DLD1 (cell line): ENCODE results near the gene CAGE1.
"Not testable (repeated sequence)": the region's sequence is repeated elsewhere in the genome, so short reads cannot be mapped to it uniquely, and the experiment has no call there.

Experiments used
- in situ Hi-C: cut with HindIII; loops from 2 replicates; pipeline ENCODE4 v1.10.0; 2017; ENCODE audit warnings: low sequenced_read_pairs

Gene CAGE1

DNA sequence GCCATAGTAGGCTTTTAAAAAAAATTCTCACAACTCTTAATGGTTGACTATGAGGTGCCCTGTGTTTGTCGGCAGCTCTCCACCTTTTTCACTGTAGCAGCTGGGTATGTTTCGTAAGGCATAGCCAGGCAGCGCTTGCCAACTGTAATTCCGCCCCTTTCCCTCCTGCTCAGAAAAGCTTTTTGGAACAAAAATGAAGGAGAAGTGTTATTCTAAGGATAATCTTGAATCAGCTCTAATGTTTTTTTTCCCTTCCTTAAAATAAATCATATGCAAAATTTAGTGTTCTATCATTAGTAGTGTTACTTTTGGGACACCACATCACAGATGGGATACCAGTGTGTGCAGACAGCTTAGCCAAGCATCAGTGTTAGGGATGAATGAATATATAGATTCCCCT lies 21.3 kb upstream of the CAGE1 start:
- in situ Hi-C loops: no loop called here

DNA sequence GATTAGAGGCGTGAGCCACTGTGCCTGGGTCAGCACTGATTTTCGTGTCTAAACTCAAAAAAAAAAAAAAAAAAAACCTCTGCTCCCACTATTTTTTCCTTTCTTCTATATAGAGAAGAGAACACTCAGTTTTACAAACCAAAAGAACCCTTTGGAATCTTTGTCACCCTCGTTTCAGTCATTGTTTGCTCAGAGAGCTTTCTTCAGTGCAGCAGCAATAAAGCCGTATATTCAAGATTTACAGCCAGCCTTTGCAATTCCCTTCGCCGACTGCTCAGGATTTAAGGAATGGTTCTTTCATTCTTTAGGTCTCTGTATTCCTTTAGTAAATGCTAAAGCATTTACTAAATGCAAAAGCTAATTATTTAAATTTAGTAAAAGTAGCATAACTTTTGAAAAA lies 20.2 kb upstream of the CAGE1 start:
- in situ Hi-C loops: no loop called here

DNA sequence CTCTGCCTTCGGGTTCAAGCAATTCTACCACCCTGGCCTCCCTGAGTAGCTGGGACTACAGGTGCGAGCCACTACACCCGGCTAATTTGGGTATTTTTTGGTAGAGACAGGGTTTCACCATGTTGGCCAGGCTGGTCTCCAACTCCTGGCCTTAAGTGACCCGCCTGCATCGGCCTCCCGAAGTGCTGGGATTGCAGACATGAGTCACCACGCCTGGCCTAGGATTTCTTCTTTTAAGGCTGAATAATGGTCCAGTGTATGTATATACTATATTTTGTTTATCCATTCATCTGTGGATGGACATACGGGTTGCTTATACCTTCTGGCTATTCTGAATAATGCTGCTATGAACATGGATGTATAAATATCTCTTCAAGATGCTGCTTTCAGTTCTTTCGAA lies 17.2 kb upstream of the CAGE1 start:
- in situ Hi-C loops: no loop called here

DNA sequence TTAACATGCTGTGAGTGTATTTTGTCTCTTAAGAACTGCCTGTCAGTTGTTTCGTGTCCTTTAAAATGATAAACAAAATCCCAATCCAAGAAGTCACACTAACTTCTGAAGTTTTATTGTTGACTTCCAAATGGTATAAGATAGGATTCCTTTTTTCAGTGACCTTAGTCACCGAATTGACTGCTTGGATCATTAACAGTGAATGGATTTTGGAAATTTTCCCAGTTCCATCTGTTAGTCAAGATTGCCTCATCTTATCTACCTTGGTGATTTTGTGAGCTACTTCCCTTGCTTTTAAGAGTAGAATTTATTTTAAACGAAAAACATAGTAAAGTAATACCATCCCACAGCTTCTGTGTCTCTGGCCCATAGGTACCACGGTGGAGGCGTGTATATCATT lies 15.0 kb upstream of the CAGE1 start:
- in situ Hi-C loops: no loop called here

DNA sequence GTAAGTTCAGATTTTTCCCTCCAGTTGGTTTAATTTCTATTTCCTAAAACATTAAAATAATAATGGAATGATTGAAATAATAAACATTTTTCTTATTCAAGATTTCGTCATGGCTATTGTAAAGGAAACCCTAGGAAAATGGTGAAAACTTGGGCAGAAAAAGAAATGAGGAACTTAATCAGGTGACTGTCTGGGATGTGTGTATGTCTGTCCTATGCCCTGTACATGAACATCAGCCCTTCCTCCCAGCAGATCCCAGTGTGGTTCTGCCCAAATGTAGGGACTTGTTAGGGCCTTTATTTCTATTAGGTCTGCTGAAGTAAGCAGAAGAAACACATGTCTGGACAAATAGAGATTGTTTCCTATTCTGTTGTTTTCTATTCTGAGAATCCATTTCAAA lies 13.2 kb upstream of the CAGE1 start:
- in situ Hi-C loops: no loop called here

DNA sequence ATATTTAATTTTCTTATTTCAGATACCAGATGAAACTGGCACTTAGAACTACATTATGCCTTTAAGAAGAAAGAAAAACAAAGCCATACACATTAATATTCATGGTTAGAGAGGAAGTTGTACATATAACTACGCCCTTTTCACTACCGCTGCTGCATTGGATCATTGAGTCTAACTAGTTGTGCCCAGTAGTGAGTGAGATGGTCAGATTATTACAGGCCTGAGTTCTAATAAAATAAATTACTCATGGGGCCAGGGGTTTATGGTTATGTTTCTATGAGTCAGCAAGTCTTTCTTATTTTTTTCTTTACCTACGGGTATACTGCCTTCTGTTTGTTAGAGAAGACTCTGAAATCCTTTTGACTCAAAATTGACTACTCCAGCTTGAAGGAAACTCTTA lies 11.5 kb upstream of the CAGE1 start:
- in situ Hi-C loops: no loop called here

DNA sequence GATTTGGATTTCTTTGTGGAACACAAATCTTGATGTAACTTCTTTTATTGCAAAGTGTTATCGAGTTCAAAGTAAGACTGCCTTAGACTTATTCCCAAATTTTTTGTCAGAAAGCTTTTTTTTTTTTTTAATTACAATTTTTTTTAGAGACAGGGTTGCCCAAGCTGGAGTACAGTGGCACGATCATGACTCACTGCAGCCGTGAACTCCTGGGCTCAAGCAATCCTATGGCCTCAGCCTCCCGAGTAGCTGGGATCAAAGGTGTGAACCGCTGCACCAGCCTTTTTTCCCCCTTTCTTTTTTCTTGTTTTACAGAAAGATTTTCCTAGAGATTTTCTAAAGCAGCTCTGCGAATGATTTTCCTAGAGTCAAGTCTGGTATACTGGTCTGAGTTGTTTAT lies 2.9 kb upstream of the CAGE1 start:
- in situ Hi-C loops: no loop called here

DNA sequence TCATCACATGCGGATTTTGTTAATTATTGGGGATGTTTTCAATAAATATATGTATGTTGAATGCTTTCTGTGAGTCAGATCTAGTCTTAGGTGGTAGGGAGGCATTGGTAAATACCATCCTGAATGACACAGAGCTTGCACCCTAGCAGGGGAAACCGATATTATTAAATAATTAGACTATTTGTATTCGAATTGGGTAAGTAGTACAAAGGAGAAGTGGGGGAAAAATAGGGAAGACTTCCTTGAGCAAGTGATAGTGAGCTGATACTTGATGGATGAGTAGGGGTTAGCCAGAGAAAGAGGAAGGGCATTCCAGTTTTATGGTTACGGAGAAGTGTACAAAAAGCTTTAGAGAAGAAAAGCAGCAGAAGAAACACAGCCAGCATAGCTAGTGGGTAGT lies 1.6 kb upstream of the CAGE1 start:
- in situ Hi-C loops: no loop called here

DNA sequence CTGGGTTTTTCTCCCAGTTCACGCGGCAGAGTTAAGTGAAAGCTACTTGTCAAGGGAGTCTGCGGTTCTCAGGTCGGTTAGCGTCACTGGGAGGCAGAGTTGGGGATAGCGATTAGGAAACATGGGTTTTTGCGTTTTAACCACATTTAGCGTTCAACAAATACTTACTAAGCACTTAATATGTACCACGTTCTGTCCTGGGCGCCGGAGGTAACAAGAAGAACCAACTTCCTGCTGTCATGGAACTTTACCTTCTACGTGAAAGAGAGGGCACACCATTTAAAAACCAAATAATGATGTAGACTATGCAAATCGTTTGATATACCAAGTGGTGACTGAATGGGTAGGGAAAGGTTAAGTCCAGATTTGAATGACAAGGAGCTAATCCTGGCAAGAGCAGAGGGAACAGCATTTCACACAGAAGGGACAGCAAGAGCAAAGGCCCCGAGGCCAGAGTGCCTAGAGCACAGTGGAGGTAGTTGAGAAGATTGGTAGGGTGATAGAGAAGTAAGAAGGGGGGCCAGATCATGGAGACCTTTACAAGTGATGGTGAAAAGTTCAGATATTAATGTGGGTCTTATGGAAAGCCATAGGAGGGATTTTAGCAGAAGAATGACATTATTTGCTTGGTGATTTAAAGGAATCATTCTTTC lies 810 bp upstream of the CAGE1 start:
- in situ Hi-C loops: no loop called here

DNA sequence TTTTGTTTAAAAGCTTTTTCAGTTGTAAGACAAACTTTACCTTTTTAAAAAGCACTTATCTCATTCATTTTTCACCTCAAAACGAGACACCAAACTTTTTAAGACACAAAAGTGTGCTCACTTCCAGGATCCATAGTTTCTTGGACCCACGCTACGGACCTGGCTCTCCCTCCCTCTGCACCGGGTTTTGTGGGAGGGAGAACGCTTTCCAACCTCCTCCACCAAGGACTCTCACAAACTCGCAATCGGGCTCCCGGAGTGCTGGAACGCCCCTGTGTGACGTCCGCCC lies 436 bp downstream of the CAGE1 start:
- in situ Hi-C loops: no loop called here

DNA sequence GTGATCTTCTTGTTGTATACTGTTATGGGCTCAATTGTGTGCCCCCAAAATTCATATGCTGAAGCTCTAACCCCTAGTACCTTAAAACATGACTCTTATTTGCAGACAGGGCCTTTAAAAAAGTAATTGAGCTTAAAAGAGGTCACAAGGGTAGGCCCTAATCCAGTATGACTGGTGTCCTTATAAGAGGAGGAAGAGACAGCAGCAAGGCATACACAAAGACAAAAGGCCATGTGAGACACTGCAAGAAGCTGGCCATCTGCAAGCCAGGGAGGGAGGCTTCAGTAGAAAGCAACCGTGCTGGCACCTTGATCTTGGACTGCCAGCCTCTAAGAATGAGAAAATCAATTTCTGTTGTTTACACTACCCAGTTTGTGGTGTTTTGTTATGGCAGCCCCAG lies 8.4 kb downstream of the CAGE1 start:
- in situ Hi-C loops: no loop called here

DNA sequence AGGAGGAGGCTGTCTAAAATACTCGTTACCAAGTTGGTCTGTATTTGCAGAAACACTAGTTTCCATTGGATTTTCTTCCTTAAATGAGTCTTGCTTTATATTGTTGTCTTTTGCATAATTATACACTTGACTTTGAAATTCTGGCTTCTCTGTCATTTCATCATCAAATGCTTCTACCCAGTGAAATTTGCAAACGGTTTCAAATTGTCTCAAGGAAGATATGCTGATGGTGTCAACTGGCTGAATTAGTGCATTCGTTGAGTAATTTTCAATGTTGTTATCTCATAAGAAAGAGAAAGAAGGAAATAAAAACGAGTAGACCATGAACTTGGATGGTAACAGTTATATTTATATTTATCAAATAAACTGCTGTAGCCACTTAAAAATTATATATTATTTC lies 10.8 kb downstream of the CAGE1 start:
- in situ Hi-C loops: no loop called here

DNA sequence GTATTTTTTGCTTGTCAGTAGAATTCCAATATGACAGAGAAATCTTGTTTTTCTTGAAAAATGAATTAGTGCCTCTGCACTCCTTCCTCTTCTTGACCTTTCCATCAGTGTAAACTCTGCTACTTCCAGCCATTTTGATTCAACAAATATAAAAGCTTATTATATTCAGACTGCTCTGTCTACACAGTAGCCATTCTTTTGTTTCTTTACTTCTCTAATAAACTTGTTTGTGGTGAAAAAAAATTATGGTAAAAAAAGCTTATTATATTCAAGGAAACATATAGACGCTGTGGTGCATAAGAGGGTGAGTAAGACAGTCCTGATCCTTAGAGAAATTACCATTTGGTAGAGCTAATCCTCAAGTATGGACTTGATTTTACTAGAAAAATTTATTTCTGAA lies 11.6 kb downstream of the CAGE1 start:
- in situ Hi-C loops: no loop called here

DNA sequence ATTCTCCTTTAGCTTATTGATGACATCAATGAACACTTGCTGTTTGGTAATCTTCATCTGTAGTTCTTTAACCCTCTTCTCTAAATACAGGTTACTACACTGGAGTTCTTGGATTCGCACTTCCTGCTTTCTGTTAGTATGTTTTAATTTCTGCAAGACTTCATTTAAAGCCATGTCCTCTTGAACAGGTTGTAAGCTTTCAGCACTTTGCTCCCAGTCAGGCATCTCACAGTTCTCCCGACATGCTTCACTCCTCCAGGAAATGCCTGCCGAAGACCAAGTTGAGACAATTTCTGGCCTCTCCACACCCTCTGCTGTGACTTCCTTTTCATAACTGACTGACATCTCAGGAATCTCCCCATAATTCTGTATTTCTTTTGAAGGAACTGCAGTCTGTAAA lies 15.8 kb downstream of the CAGE1 start:
- in situ Hi-C loops: no loop called here

DNA sequence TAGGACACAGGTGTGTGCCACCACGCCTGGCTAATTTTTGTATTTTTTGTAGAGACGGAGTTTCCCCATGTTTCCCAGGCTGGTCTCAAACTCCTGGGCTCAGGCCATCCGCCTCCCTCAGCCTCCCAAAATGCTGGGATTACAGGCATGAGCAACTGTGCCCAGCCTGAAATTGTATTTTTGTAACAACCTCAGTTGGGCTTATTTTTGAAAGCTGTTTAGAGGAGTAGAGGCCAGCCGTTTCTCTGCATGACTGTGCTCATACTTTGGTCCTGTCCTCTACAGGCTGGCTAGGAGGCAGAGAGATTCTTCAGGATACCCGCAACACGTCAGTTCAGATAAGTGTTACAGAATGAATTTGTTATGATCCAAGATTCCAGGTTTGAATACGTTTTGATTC lies 22.1 kb downstream of the CAGE1 start:
- in situ Hi-C loops: no loop called here

DNA sequence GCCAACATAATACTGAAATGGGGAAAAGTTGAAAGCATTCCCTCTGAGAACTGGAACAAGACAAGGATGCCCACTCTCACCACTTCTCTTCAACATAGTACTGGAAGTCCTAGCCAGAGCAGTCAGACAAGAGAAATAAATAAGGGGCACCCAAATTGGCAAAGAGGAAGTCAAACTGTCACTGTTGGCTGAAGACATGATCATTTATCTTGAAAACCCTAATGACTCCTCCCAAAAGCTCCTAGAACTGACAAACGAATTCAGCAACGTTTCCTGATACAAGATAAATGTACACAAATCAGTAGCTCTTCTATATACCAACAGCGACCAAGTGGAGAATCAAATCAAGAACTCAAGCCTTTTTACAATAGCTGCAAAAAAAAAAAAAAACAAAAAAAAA lies 37.6 kb downstream of the CAGE1 start:
- in situ Hi-C loops: not testable (repeated sequence)

DNA sequence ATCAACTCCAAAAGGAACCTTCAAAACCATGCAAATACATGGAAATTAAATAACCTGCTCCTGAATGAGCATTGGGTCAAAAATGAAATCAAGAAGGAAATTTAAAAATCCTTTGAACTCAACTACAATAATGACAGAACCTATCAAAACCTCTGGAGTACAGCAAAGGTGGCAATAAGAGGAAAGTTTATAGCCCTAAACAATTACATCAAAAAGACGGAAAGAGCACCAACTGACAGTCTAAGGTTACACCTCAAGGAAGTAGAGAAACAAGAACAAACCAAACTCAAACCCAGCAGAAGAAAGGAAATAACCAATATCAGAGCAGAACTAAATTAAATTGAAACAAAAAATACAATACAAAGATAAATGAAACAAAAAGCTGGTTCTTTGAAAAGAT lies 39.0 kb downstream of the CAGE1 start:
- in situ Hi-C loops: not testable (repeated sequence)

DNA sequence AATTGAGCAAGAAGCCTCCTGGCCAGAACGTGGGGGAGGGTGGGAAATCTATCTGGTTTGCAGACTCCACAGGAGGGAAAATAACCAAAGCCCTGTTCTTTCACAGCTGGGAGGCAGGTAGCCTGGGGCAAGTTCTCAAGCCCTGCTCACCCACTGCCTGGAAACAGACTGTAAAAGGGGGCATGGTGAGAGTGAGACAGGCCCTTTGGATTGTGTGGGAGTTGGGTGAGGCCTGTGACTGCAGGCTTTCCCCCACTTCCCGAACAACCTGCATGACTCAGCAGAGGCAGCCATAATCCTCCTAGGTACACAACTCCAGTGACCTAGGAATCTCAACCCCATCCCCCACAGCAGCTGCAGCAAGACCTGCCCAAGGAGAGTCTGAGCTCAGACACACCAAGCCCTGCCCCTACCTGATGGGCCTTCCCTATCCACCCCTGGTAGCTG lies 42.0 kb downstream of the CAGE1 start:
- in situ Hi-C loops: not testable (repeated sequence)

DNA sequence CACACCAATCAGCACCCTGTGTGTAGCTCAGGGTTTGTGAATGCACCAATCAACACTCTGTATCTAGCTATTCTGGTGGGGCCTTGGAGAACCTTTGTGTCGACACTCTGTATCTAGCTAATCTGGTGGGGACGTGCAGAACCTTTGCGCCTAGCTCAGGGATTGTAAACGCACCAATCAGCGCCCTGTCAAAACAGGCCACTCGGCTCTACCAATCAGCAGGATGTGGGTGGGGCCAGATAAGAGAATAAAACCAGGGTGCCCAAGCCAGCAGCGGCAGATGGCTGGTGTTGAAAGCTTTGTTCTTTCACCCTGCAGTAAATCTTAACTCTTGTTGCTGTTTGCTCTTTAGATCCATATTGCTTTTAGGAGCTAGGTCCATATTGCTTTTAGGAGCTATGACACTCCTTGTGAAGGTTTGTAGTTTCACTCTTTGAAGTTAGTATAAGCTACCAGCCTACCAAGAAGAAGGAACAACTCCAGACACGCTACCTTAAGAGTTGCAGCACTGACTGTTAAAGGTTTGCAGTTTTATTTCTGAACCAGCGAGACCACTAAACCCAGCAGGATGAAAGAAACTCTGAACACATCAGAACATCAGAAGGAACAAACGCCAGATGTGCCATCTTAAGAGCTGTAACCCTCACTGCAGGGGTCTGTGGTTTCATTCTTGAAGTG lies 44.6 kb downstream of the CAGE1 start:
- in situ Hi-C loops: not testable (repeated sequence)

DNA sequence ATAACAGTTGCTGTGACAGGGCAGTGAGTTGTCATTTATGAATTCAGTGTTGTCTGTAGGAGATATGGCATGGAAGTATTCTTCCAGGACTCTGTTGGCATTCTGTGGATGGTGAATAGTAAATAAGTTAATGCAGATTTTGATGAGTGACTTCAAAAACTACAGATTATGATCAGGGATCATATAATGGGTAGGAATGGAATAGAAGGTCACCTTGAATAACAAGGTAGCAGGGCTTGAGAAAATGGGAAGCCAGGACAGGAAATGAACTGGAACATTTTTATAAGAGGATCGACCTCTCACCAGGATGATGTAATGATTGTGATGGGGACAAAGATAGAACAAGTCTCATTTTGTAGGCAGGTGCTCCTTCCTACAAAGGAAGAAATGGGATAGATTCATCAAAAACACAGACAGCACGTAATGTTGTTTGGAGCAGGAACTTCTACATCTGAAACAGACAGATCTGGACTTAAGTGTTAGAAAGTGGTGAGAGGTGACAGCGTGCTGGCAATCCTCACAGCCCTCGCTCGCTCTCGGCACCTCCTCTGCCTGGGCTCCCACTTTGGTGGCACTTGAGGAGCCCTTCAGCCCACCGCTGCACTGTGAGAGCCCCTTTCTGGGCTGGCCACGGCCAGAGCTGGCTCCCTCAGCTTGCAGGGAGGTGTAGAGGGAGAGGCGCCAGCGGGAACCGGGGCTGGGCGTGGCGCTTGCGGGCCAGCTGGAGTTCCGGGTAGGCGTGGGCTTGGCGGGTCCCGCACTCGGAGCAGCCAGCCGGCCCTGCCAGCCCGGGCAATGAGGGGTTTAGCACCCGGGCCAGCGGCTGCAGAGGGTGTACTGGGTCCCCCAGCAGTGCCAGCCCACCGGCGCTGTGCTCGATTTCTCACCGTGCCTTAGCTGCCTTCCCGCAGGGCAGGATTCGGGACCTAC lies 45.7 kb downstream of the CAGE1 start:
- in situ Hi-C loops: no loop called here

DNA sequence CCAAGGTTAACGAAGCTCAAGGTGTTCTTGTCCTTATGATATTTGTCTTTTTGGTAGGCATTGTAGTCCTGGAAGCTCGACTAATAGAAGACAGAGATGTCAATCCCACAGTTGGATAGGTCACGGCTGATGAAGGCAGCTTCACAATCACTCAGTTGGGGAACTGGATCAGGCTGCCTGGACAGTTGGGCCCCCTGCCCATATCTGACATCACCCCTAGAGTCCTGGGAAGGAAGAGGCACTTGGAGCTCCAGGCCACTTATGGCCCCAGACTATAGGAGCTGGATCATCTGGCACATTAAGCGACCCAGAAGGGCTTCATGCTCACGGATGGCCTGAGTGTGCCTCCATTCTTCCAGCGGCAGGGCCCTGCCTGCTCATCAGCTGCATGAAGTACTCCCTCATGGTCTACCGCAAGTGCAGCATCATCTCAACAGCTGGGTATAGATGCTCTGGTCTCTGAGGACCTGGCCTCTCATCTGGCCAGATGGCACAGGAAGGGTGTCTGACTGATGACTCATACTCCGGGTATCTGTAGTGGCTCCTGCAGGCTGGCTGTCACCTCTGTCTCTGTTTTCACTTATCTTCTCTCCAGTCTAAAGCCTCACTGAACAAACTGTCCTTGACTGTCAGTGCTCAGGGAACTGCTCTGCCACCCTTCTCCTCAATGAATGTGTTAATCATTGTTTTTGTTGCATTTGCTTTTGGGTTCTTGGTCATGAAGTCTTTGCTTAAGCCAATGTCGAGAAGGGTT lies 47.4 kb downstream of the CAGE1 start:
- in situ Hi-C loops: no loop called here
